H1 (cell line): ENCODE data around the gene FLOT1. TPM values are rescaled to one million over a fixed set of nuclear protein-coding genes. Genes with fewer than 3 reads are reported as not detected.

ENCODE experiments used
- CTCF ChIA-PET: fragments of 300-600 bp; sonication (Branson Sonifier 250); formaldehyde crosslinking; loops from one replicate; lab custom pipeline; 2021; ENCODE audit not compliant: partially characterized antibody; lab: Charles Lee
- POLR2A ChIA-PET: fragments of 300-600 bp; sonication (Branson Sonifier 250); formaldehyde crosslinking; loops from one replicate; lab custom pipeline; 2021; ENCODE audit warnings: inconsistent platforms; ENCODE audit not compliant: partially characterized antibody; lab: Charles Lee
- DNase-seq, 2 experiments: peaks; one replicate each; pipeline versions ENCODE4 v3.0.0 to v3.0.0-alpha.2; 2010 to 2022; ENCODE audit warnings: low spot score in 2 of 2, low read depth in 1 of 2, mixed read lengths in 1 of 2
- FAIRE-seq: peaks from 2 replicates; lab custom pipeline; 2011; peaks lifted over from hg19 to GRCh38; lab: Jason Lieb, UNC
- H2AFZ ChIP-seq: 2 replicates; pipeline ENCODE4 v1.8.1; 2012; ENCODE audit warnings: low read length, inconsistent platforms
- H2AK5ac ChIP-seq: 2 replicates; pipeline ENCODE4 v1.6.1; 2013; ENCODE audit warnings: low read depth, low read length
- H2BK120ac ChIP-seq: replicated peaks from 2 replicates; pipeline ENCODE3; 2013; ENCODE audit warnings: low read depth, low read length, inconsistent platforms
- H2BK12ac ChIP-seq: 2 replicates; pipeline ENCODE4 v1.6.1; 2013; ENCODE audit warnings: low read depth, low read length
- H2BK15ac ChIP-seq: 2 replicates; pipeline ENCODE4 v1.6.1; 2013; ENCODE audit warnings: low read length
- H2BK20ac ChIP-seq: 2 replicates; pipeline ENCODE4 v1.6.1; 2013; ENCODE audit warnings: low read length
- H2BK5ac ChIP-seq: 2 replicates; pipeline ENCODE4 v1.6.1; 2013; ENCODE audit warnings: low read depth, low read length
- H3K14ac ChIP-seq: 2 replicates; pipeline ENCODE4 v1.6.1; 2013; ENCODE audit warnings: inconsistent platforms; ENCODE audit not compliant: insufficient read length
- H3K18ac ChIP-seq: 2 replicates; pipeline ENCODE4 v1.6.1; 2013; ENCODE audit warnings: low read length; ENCODE audit errors: extremely low read depth
- H3K23ac ChIP-seq: 2 replicates; pipeline ENCODE4 v1.6.1; 2013; ENCODE audit warnings: inconsistent platforms; ENCODE audit not compliant: insufficient read length
- H3K23me2 ChIP-seq: 2 replicates; pipeline ENCODE4 v1.6.1; 2013; ENCODE audit warnings: low read depth, low read length
- H3K27ac ChIP-seq: 2 replicates; pipeline ENCODE4 v1.6.1; 2011; ENCODE audit warnings: low read depth, low read length, inconsistent platforms
- H3K27me3 ChIP-seq, 4 experiments: replicated peaks in 1 of 4; 1 replicate in 1 of 4; 2 replicates in 3 of 4; pipeline versions ENCODE4 v1.6.1 to v1.8.1; 2011 to 2013; ENCODE audit warnings: low read length in 3 of 4, mild to moderate bottlenecking in 3 of 4, inconsistent platforms in 2 of 4, mixed read lengths in 2 of 4, moderate library complexity in 1 of 4; ENCODE audit not compliant: control insufficient read depth in 3 of 4, insufficient read depth in 3 of 4; ENCODE audit errors: extremely low read depth in 1 of 4
- H3K36me3 ChIP-seq, 4 experiments: 2 replicates each; pipeline versions ENCODE4 v1.6.1 to v1.8.1; 2011 to 2013; ENCODE audit warnings: mild to moderate bottlenecking in 4 of 4, low read length in 3 of 4, moderate library complexity in 2 of 4, control low read depth in 1 of 4, inconsistent platforms in 1 of 4; ENCODE audit not compliant: insufficient read depth in 4 of 4, control insufficient read depth in 2 of 4
- H3K4ac ChIP-seq: replicated peaks from 2 replicates; pipeline ENCODE3; 2013; ENCODE audit warnings: low read length, low read depth, mixed read lengths, inconsistent platforms; ENCODE audit not compliant: insufficient read length
- H3K4me1 ChIP-seq, 4 experiments: replicated peaks in 1 of 4; 1 replicate in 1 of 4; 2 replicates in 3 of 4; pipeline versions ENCODE4 v1.6.1 to v1.8.1; 2011 to 2013; ENCODE audit warnings: low read length in 3 of 4, inconsistent platforms in 2 of 4, mixed read lengths in 1 of 4; ENCODE audit not compliant: insufficient read depth in 4 of 4, control insufficient read depth in 3 of 4
- H3K4me2 ChIP-seq, 2 experiments: 2 replicates each; pipeline versions ENCODE4 v1.6.1 to v1.8.1; 2011 to 2013; ENCODE audit warnings: low read depth in 2 of 2, low read length in 2 of 2, control low read depth in 1 of 2, inconsistent platforms in 1 of 2, mild to moderate bottlenecking in 1 of 2; ENCODE audit not compliant: insufficient read depth in 1 of 2
- H3K4me3 ChIP-seq, 4 experiments: fragments of 200-600, 300-600 bp in 1 of 4; sonication (generic), shearing (Covaris generic), sonication (Bioruptor Twin) in 1 of 4; 2 replicates each; pipeline versions ENCODE4 v1.5.1 to v1.8.1; 2011 to 2016; ENCODE audit warnings: low read length in 4 of 4, low read depth in 3 of 4, control low read depth in 2 of 4, inconsistent platforms in 2 of 4, mild to moderate bottlenecking in 2 of 4, mixed read lengths in 1 of 4, moderate library complexity in 1 of 4; ENCODE audit not compliant: insufficient read depth in 2 of 4; ENCODE audit errors: extremely low read depth in 1 of 4
- H3K56ac ChIP-seq: replicated peaks from 2 replicates; pipeline ENCODE3; 2013; ENCODE audit warnings: low read depth, mild to moderate bottlenecking, mixed read lengths, low read length, inconsistent platforms; ENCODE audit not compliant: insufficient read length
- H3K79me1 ChIP-seq: 2 replicates; pipeline ENCODE4 v1.6.1; 2013; ENCODE audit warnings: low read depth, low read length, control low read depth
- H3K79me2 ChIP-seq, 2 experiments: 2 replicates each; pipeline versions ENCODE4 v1.6.1 to v1.8.1; 2012 to 2013; ENCODE audit warnings: low read length in 2 of 2, mild to moderate bottlenecking in 2 of 2, inconsistent platforms in 1 of 2; ENCODE audit not compliant: insufficient read depth in 2 of 2, control insufficient read depth in 1 of 2
- H3K9ac ChIP-seq, 4 experiments: replicated peaks in 1 of 4; 1 replicate in 1 of 4; 2 replicates in 3 of 4; pipeline versions ENCODE4 v1.6.1 to v1.8.1; 2011 to 2013; ENCODE audit warnings: low read depth in 3 of 4, low read length in 3 of 4, control low read depth in 2 of 4, mild to moderate bottlenecking in 2 of 4, moderate library complexity in 2 of 4, inconsistent platforms in 1 of 4; ENCODE audit errors: extremely low read depth in 1 of 4
- H3K9me3 ChIP-seq, 2 experiments: 2 replicates each; pipeline versions ENCODE4 v1.6.1 to v1.8.1; 2012 to 2013; ENCODE audit warnings: mild to moderate bottlenecking in 2 of 2, moderate library complexity in 2 of 2, control low read depth in 1 of 2, inconsistent platforms in 1 of 2, low read depth in 1 of 2, low read length in 1 of 2, mixed read lengths in 1 of 2; ENCODE audit not compliant: insufficient read depth in 2 of 2
- H4K20me1 ChIP-seq, 2 experiments: replicated peaks in 1 of 2; 2 replicates each; pipeline versions ENCODE3 to v1.8.1; 2011 to 2013; ENCODE audit warnings: inconsistent platforms in 2 of 2, low read length in 2 of 2, mild to moderate bottlenecking in 1 of 2; ENCODE audit not compliant: insufficient read depth in 2 of 2, control insufficient read depth in 1 of 2
- H4K5ac ChIP-seq: 2 replicates; pipeline ENCODE4 v1.6.1; 2013; ENCODE audit warnings: low read length, low read depth, mixed read lengths, inconsistent platforms; ENCODE audit not compliant: insufficient read length
- H4K8ac ChIP-seq: 2 replicates; pipeline ENCODE4 v1.8.0; 2013; ENCODE audit warnings: mild to moderate bottlenecking, moderate library complexity, low read length, inconsistent platforms; ENCODE audit not compliant: insufficient read depth; ENCODE audit errors: extremely low read depth
- H4K91ac ChIP-seq: replicated peaks from 2 replicates; pipeline ENCODE3; 2013; ENCODE audit warnings: low read length, mixed read lengths, inconsistent platforms; ENCODE audit not compliant: insufficient read length
- CHD2 ChIP-seq: IDR thresholded peaks from 2 replicates; pipeline ENCODE4 v1.6.1; 2012; ENCODE audit warnings: low read length, improper control_type of control experiment
- TBP ChIP-seq: IDR thresholded peaks from 2 replicates; pipeline ENCODE4 v1.6.1; 2011; ENCODE audit warnings: low read depth, low read length, improper control_type of control experiment
- WGBS, 2 experiments: shearing (Covaris generic) in 1 of 2; methylation state at CpG; one replicate each; pipeline versions ENCODE4 v1.1.6 to v1.1.7; 2013 to 2015; ENCODE audit warnings: low lambda C conversion rate in 2 of 2, mixed read lengths in 2 of 2, inconsistent platforms in 1 of 2, low coverage in 1 of 2, missing lambda C conversion rate in 1 of 2; ENCODE audit not compliant: insufficient replicate concordance in 2 of 2, insufficient coverage in 1 of 2, insufficient read length in 1 of 2; ENCODE audit errors: extremely low coverage in 1 of 2, missing lambda C conversion rate in 1 of 2; 5-methylcytosine and 5-hydroxymethylcytosine counted together
- polyA plus RNA-seq, 7 experiments: library from polyadenylated mRNA; depleted of rRNA in 3 of 7; stranded (reverse) in 5 of 7; unstranded in 2 of 7; fragments of >200 nt in 5 of 7; fragments of 200-250 nt in 2 of 7; gene quantifications; 1 replicate in 5 of 7; 2 replicates in 1 of 7; 4 replicates in 1 of 7; pipeline versions ENCODE4 v1.2.1 to v1.2.3, GENCODE V29; 2011 to 2013; ENCODE audit warnings: missing spikeins in 2 of 7, mixed read lengths in 2 of 7
- total RNA-seq: library from RNA; stranded (reverse); fragmentation: NEBNext Ultra II Directional; extraction: Animal tissue kit (Norgen Biotek cat#: 25700); gene quantifications from 2 replicates; pipeline ENCODE4 v1.2.1, GENCODE V29; 2021

FLOT1 gene
- total and polyA plus RNA-seq, 2 of the 8 experiments (the other 6 are each of a cell fraction or from before 2014, with no cell fraction given) = 87.5 to 88.1 TPM

DNA sequence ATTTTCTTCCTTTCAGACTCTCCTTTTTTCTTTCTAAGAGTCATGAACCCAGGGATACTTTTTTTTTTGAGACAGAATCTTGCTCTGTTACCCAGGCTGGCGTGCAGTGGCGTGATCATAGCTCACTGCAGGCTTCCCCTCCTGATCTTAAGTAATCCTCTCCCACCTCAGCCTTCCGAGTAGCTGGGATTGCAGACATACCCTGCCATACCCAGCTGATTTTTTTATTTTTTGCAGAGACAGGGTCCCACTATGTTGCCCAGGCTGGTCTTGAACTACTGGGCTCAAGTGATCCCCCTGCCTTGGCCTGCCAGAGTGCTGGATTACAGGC is 34.6 kb upstream of the FLOT1 start:
- Histone ChIP-seq H3K27ac (no peak overlapping the region), H3K4me3 (no peak overlapping the region), H2AFZ (no peak overlapping the region), H3K4ac (no peak overlapping the region), H2BK20ac (no peak overlapping the region), H3K18ac (no peak overlapping the region), H4K20me1 (no peaks in the 10 kb centered on the region), H2BK5ac (no peak overlapping the region), H3K36me3 (no peaks in the 10 kb centered on the region), H2BK120ac (no peak overlapping the region), H4K8ac (no peak overlapping the region), H3K4me2 (no peak overlapping the region), H3K9me3 (no peaks in the 10 kb centered on the region), H3K23me2 (no peaks in the 10 kb centered on the region), H3K14ac (no peak overlapping the region), H3K23ac (no peak overlapping the region), H2BK12ac (no peak overlapping the region), H3K4me1 (no peaks in the 10 kb centered on the region), H2AK5ac (no peak overlapping the region), H4K5ac (no peak overlapping the region), H3K79me2 (no peaks in the 10 kb centered on the region), H3K56ac (no peak overlapping the region), H3K79me1 (no peaks in the 10 kb centered on the region), H4K91ac (no peak overlapping the region), H3K9ac (no peak overlapping the region), H3K27me3 (0 out of 7 replicates have a peak, but pooled peaks cover 0 to 3% (median 0%) of the 10 kb centered on the region in 4 experiments), H2BK15ac (no peak overlapping the region)
- ChIA-PET POLR2A (interaction anchor here (1.1 to 1.6 kb wide), 2 partner anchors 10 to 13 kb away, joined by 3 read pairs; no protein-coding TSS in a partner anchor), CTCF (interaction anchor here (0.5 to 2.1 kb wide), 3 partner anchors 13 to 78 kb away, joined by 3 to 5 read pairs (median 4); no protein-coding TSS in a partner anchor)
- 82% methylated on average over 3 of the region's 3 CpGs; no CpG with 5 or more reads in 1 of the 2 experiments for WGBS, 2 experiments
- no peak for TF ChIP-seq CHD2
- no peak for TF ChIP-seq TBP
- DNase-seq = no peak
- no peak for FAIRE-seq
